SK-N-SH (cell line): ENCODE measurements around the gene IMPACT.
A peak's percentile ranks its signal among the peaks of the same experiment; 100 is the strongest.

Experiments used
- SMC3 ChIP-seq: IDR thresholded peaks from 2 replicates; pipeline ENCODE4 v1.6.1; 2012; ENCODE audit warnings: low read depth, low read length, improper control_type of control experiment
- TF ChIP-seq, protein P1 (sequence below): IDR thresholded peaks from 2 replicates; pipeline ENCODE4 v1.6.1; 2012; ENCODE audit warnings: mild to moderate bottlenecking, low read depth, low read length, moderate library complexity
- TF ChIP-seq, protein P2 (sequence below): fragments of 200-600 bp; sonication (generic); IDR thresholded peaks from 2 replicates; pipeline ENCODE4 v1.6.1; 2017; ENCODE audit warnings: antibody characterized with exemption, mild to moderate bottlenecking, moderate library complexity

- TF ChIP-seq, protein P1, sequence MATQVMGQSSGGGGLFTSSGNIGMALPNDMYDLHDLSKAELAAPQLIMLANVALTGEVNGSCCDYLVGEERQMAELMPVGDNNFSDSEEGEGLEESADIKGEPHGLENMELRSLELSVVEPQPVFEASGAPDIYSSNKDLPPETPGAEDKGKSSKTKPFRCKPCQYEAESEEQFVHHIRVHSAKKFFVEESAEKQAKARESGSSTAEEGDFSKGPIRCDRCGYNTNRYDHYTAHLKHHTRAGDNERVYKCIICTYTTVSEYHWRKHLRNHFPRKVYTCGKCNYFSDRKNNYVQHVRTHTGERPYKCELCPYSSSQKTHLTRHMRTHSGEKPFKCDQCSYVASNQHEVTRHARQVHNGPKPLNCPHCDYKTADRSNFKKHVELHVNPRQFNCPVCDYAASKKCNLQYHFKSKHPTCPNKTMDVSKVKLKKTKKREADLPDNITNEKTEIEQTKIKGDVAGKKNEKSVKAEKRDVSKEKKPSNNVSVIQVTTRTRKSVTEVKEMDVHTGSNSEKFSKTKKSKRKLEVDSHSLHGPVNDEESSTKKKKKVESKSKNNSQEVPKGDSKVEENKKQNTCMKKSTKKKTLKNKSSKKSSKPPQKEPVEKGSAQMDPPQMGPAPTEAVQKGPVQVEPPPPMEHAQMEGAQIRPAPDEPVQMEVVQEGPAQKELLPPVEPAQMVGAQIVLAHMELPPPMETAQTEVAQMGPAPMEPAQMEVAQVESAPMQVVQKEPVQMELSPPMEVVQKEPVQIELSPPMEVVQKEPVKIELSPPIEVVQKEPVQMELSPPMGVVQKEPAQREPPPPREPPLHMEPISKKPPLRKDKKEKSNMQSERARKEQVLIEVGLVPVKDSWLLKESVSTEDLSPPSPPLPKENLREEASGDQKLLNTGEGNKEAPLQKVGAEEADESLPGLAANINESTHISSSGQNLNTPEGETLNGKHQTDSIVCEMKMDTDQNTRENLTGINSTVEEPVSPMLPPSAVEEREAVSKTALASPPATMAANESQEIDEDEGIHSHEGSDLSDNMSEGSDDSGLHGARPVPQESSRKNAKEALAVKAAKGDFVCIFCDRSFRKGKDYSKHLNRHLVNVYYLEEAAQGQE, result no peak
- TF ChIP-seq, protein P2, sequence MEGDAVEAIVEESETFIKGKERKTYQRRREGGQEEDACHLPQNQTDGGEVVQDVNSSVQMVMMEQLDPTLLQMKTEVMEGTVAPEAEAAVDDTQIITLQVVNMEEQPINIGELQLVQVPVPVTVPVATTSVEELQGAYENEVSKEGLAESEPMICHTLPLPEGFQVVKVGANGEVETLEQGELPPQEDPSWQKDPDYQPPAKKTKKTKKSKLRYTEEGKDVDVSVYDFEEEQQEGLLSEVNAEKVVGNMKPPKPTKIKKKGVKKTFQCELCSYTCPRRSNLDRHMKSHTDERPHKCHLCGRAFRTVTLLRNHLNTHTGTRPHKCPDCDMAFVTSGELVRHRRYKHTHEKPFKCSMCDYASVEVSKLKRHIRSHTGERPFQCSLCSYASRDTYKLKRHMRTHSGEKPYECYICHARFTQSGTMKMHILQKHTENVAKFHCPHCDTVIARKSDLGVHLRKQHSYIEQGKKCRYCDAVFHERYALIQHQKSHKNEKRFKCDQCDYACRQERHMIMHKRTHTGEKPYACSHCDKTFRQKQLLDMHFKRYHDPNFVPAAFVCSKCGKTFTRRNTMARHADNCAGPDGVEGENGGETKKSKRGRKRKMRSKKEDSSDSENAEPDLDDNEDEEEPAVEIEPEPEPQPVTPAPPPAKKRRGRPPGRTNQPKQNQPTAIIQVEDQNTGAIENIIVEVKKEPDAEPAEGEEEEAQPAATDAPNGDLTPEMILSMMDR, result peak; percentile 35
- no peak for TF ChIP-seq SMC3
These were observed 20.6 kb downstream of the IMPACT start for GRCh38 chr18:24446953-24447538.
